Smooth muscle cell (in vitro differentiated cells): ENCODE results near the gene IKZF5. TPM values are rescaled to one million over a fixed set of nuclear protein-coding genes. Genes with fewer than 3 reads are reported as not detected.

Source experiments
- DNase-seq: peaks from one replicate; lab custom pipeline; 2025; ENCODE audit not compliant: unreplicated experiment; lab: John Stamatoyannopoulos, UW
- H2AFZ ChIP-seq: fragments of 200-600 bp; sonication (generic); 2 replicates; pipeline ENCODE4 v1.6.0; 2016; ENCODE audit warnings: antibody characterized with exemption, low read depth, mild to moderate bottlenecking
- H3F3A ChIP-seq: fragments of 200-600 bp; sonication (generic); 2 replicates; pipeline ENCODE4 v1.6.0; 2017; ENCODE audit warnings: antibody characterized with exemption, low read depth
- H3K27ac ChIP-seq: fragments of 200-600 bp; sonication (generic); 2 replicates; pipeline ENCODE4 v1.5.1; 2016; ENCODE audit warnings: low read depth, mild to moderate bottlenecking
- H3K27me3 ChIP-seq: fragments of 200-600 bp; sonication (generic); 2 replicates; pipeline ENCODE4 v1.6.1; 2016; ENCODE audit warnings: low read depth, mild to moderate bottlenecking
- H3K36me3 ChIP-seq: fragments of 200-600 bp; sonication (generic); 2 replicates; pipeline ENCODE4 v1.5.1; 2016; ENCODE audit warnings: low read depth
- H3K4me1 ChIP-seq: fragments of 200-600 bp; sonication (generic); 2 replicates; pipeline ENCODE4 v1.5.1; 2016; ENCODE audit warnings: low read depth
- H3K4me2 ChIP-seq: fragments of 200-600 bp; sonication (generic); 2 replicates; pipeline ENCODE4 v1.6.0; 2016; ENCODE audit warnings: mild to moderate bottlenecking
- H3K4me3 ChIP-seq: fragments of 200-600 bp; sonication (generic); 2 replicates; pipeline ENCODE4 v1.5.1; 2016; ENCODE audit warnings: mild to moderate bottlenecking
- H3K79me2 ChIP-seq: fragments of 200-600 bp; sonication (generic); 2 replicates; pipeline ENCODE4 v1.6.0; 2016; ENCODE audit warnings: low read depth, mild to moderate bottlenecking
- H3K9ac ChIP-seq: fragments of 200-600 bp; sonication (generic); 2 replicates; pipeline ENCODE4 v1.6.0; 2016; ENCODE audit warnings: low read depth
- H3K9me3 ChIP-seq: fragments of 200-600 bp; sonication (generic); replicated peaks from 2 replicates; pipeline ENCODE4 v1.5.1; 2016; ENCODE audit warnings: low read depth
- H4K20me1 ChIP-seq: fragments of 200-600 bp; sonication (generic); 2 replicates; pipeline ENCODE4 v1.6.0; 2016; ENCODE audit warnings: low read depth
- WGBS: methylation state at CpG from one replicate; pipeline ENCODE4 v1.1.7; 2016; ENCODE audit warnings: low lambda C conversion rate; 5-methylcytosine and 5-hydroxymethylcytosine counted together
- polyA plus RNA-seq: library from polyadenylated mRNA; unstranded; fragments of >200 nt; fragmentation: Nextera tagmentation; extraction: Ambion mirVana; gene quantifications from 2 replicates; pipeline ENCODE4 v1.2.1, GENCODE V29; 2016
- total RNA-seq: library from RNA; depleted of rRNA; stranded (reverse); fragments of >200 nt; gene quantifications from 2 replicates; pipeline ENCODE4 v1.2.3, GENCODE V29; 2014
- TF ChIP-seq, protein P1 (sequence below): fragments of 200-600 bp; sonication (generic); IDR thresholded peaks from 2 replicates; pipeline ENCODE4 v1.5.1; 2017; ENCODE audit warnings: borderline replicate concordance, mild to moderate bottlenecking, antibody characterized with exemption; ENCODE audit not compliant: insufficient read depth, poor library complexity, severe bottlenecking

Gene IKZF5
- total and polyA plus RNA-seq, 2 experiments from 2014 or later = 5.6 to 6.6 TPM

DNA sequence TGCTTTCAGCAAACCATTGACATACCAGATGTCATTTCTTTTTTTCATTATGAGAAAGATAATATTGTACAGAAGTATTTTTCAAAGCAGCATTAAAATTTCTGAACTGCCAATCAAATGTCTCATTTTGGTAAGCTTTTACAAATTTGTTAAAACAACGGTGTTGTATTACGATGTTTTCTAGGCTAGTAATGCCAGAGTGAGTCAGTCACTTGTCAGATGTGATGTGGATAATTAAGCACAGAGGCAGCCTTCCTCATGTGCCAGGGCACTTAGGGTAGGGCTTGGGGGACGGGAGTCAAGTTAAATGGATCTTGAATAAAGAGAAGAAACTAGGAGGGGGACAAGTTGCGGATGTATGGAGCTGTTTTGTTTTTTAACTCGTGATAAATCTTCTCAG lies 18.3 kb downstream of the IKZF5 start:
- H3K4me1 ChIP-seq = no peaks in the 10 kb centered on the region
- TF ChIP-seq, protein P1, sequence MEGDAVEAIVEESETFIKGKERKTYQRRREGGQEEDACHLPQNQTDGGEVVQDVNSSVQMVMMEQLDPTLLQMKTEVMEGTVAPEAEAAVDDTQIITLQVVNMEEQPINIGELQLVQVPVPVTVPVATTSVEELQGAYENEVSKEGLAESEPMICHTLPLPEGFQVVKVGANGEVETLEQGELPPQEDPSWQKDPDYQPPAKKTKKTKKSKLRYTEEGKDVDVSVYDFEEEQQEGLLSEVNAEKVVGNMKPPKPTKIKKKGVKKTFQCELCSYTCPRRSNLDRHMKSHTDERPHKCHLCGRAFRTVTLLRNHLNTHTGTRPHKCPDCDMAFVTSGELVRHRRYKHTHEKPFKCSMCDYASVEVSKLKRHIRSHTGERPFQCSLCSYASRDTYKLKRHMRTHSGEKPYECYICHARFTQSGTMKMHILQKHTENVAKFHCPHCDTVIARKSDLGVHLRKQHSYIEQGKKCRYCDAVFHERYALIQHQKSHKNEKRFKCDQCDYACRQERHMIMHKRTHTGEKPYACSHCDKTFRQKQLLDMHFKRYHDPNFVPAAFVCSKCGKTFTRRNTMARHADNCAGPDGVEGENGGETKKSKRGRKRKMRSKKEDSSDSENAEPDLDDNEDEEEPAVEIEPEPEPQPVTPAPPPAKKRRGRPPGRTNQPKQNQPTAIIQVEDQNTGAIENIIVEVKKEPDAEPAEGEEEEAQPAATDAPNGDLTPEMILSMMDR = no peak
- H3K4me2 ChIP-seq = no peak overlapping the region
- H4K20me1 ChIP-seq = no peaks in the 10 kb centered on the region
- no peaks in the 10 kb centered on the region for H3F3A ChIP-seq
- H3K4me3 ChIP-seq = no peak overlapping the region
- H3K9me3 ChIP-seq = no peaks in the 10 kb centered on the region
- H3K36me3 ChIP-seq = peaks cover 6% of the 10 kb centered on the region
- no peaks in the 10 kb centered on the region for H3K27me3 ChIP-seq
- no peak overlapping the region for H2AFZ ChIP-seq
- no peak overlapping the region for H3K9ac ChIP-seq
- no peak for DNase-seq
- H3K27ac ChIP-seq = no peak overlapping the region
- 80% methylated on average over 5 of the region's 5 CpGs for WGBS
- H3K79me2 ChIP-seq = no peaks in the 10 kb centered on the region

DNA sequence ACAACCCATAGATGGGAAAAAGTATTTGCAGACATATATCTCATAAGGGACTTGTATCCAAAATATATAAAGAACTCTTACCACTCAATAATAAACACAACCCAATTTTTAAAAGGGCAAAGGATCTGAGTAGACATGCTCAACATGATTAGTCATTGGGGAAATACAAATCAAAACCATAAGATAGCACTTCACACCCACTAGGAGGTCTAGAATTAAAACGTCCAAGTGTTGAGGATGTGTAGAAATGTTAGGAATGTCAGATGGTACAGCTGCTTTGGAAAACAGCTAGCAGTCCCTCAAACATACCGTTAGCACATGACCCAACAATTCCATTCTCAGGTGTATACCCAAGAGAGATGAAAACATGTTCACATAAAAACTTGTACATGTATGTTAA lies 20.1 kb downstream of the IKZF5 start:
- TF ChIP-seq, protein P1 = no peak
- no peaks in the 10 kb centered on the region for H3F3A ChIP-seq
- no peak overlapping the region for H3K27ac ChIP-seq
- no peaks in the 10 kb centered on the region for H3K36me3 ChIP-seq
- no peaks in the 10 kb centered on the region for H3K4me1 ChIP-seq
- H4K20me1 ChIP-seq = no peaks in the 10 kb centered on the region
- H3K79me2 ChIP-seq = no peaks in the 10 kb centered on the region
- WGBS = 67% methylated on average over 2 of the region's 2 CpGs
- no peak overlapping the region for H3K9ac ChIP-seq
- DNase-seq = no peak
- no peak overlapping the region for H2AFZ ChIP-seq
- no peak overlapping the region for H3K4me2 ChIP-seq
- no peaks in the 10 kb centered on the region for H3K27me3 ChIP-seq
- no peak overlapping the region for H3K4me3 ChIP-seq
- H3K9me3 ChIP-seq = no peaks in the 10 kb centered on the region

DNA sequence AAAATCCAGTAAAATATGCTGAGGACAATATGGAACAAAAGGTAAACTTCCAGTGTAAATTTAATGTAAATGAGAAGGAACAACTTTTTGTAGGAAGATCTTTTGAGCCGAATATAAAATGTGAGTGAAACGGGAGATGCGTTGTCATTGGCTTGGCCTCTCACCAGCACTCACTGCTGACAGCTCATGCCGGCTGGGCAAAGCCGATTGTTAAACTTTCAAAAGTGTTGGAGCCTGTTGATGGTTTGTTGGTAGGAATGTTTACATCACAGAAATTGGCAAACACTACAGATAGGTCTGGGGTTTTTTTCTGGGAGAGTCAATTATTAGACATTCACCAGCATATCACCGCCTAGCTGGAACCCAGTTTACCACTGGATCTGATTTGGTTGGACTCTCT lies 22.3 kb downstream of the IKZF5 start:
- Histone ChIP-seq H2AFZ (no peak overlapping the region), H3K36me3 (no peaks in the 10 kb centered on the region), H3K79me2 (no peaks in the 10 kb centered on the region), H3K4me1 (no peaks in the 10 kb centered on the region), H3K27me3 (no peaks in the 10 kb centered on the region), H3K4me2 (no peak overlapping the region), H3K27ac (no peak overlapping the region), H3K9me3 (no peaks in the 10 kb centered on the region), H3F3A (no peaks in the 10 kb centered on the region), H4K20me1 (no peaks in the 10 kb centered on the region), H3K4me3 (no peak overlapping the region), H3K9ac (no peak overlapping the region)
- no peak for DNase-seq
- WGBS = 94% methylated on average over 6 of the region's 6 CpGs
- TF ChIP-seq, protein P1 = no peak

DNA sequence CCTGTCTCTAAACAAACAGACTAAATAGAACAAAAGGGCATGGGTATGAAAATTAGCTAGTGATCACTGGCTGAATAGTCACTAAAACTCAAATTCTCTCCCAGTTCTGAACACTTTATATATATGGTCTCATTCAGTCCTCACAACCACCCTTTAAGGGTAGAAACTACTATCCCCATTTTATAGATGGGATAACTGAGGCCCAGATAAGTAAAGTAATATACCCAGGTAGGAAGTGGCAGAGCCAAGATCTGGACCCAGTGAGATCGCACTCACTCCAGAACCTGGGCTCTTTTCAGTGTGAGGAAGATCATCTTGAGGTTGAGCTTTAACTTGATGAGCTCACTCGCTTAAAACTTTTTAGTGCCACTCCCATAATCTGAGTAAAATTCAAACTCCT lies 23.9 kb downstream of the IKZF5 start:
- 98% methylated on average over 2 of the region's 2 CpGs for whole genome bisulfite sequencing
- DNase-seq = no peak
- H3K36me3 ChIP-seq = no peaks in the 10 kb centered on the region
- H3K27me3 ChIP-seq = no peaks in the 10 kb centered on the region
- TF ChIP-seq, protein P1 = no peak
- H2AFZ ChIP-seq = no peak overlapping the region
- H3K4me2 ChIP-seq = no peak overlapping the region
- no peaks in the 10 kb centered on the region for H3F3A ChIP-seq
- peaks cover 8% of the 10 kb centered on the region for H3K4me1 ChIP-seq
- H3K4me3 ChIP-seq = no peak overlapping the region
- no peaks in the 10 kb centered on the region for H3K79me2 ChIP-seq
- H3K9me3 ChIP-seq = no peaks in the 10 kb centered on the region
- H3K9ac ChIP-seq = no peak overlapping the region
- H4K20me1 ChIP-seq = no peaks in the 10 kb centered on the region
- H3K27ac ChIP-seq = no peak overlapping the region
